Stimulated activated CD4-positive, alpha-beta T cell treated with anti-CD3 and anti-CD28 coated beads, Interleukin-2, amount 100 ng/mL, for 4 hours (primary cell): ENCODE measurements around the gene PLEKHM3.

Source experiments
- DNase-seq: peaks from one replicate; pipeline ENCODE4 v3.0.0-alpha.2; 2020; ENCODE audit warnings: low read depth

PLEKHM3 gene

DNA sequence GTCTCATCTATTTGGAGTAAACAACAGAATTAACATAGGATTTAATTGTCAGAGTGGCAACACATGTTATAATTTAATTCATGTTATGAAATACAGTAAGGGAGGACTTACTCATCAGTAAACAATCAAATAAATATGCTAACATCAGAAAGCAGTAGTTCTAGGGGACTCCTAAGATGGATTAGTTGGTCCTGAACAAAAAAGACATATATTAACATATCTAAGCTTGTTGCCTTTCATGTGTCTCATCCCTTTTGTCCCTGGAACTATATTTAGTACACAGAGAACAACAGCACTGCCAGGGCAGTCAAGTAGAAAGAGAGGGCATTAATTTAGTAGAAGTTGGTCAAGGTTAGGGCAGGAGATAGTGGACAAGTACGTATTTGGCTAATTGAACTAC, 137.8 kb downstream of the PLEKHM3 start:
- DNase-seq: no peak

DNA sequence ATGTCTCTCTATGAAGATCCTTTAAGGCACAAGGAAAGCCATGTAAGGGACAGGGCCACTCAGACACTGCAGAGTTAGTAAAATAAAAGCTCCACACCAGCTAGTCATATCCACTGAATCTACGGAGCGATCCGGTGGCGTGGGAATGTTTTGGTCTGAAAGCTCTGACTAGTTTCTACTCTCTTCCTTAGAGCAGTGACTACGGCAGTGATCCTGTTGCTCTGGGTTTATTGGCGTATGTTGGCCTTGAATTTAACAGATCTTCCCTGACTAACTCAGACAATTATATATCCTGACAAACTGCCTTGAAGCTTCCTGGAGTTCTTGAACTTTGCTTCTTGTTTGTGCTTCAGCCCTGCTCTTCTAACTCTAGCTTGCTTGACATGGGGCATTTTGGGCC, 140.3 kb downstream of the PLEKHM3 start:
- DNase-seq: no peak

DNA sequence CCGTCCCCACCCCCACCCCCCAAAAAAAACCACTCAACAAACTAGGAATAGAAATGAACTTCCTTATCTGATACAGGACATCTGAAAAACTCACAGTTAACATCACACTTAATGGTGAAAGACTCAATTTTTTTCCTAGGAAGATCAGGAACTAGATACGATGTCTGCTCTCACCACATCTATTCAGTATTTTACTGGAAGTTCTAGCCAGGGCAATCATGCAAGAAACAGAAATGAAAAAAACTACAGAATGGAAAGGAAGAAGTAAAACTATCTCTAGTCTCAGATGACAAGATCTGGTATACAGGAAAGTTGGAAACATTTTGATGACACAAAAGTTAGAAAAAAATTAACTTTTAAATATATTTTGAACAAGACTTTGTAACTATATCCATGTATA, 141.2 kb downstream of the PLEKHM3 start:
- DNase-seq: no peak

DNA sequence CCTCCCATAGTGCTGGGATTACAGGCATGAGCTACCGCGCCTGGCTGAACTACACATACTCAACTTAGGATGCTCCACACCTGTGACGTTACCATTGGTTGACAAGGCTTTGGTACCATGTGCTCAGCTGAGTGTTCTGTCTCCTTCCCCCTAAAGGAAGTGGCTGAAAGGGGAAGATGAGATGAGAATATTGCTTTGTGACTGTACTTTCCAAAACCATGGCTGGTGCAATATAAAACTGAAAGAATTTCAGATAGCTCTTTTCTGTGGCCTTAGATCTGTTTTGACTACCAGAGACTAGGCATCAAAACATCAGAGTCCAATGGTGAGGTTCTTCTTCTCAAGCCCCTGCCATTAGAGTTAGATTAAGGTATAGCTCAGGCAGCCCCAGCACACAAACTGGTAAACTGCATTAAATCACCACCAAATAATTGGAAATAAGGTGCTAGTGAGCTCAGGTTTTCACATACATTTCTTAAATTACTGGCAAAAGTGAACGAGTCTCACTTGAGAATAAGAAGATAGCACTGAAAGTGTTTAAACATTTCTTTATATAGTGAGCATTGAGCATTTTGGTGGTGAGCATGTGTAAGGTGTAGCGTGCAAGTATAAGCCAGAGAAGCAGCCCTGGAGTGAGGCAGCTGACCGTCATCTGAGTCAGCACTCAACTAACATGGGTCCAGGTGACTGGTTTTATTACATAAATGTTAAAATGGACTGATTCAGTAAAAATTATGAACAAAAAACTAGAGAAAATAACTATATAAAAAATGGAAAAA, 142.1 kb downstream of the PLEKHM3 start:
- DNase-seq: no peak

DNA sequence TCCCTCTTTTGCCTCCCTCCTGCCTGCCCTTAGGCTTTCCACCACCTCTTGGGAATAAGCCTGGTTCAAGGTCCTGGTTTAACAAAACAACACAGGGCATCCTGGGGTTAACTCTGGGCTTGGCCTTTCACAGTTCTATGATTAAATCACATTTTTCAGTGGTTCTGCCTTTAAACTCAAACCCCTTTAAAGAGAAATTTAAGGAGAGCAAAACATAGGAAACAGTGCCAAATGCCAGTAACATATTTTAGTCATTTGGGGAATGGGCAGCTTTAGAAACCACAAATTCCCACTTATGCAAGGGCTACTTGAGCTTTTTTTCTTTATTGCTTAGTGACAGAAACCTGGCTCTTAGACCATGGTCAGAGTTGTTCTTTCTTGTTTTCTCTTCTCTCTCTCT, 143.4 kb downstream of the PLEKHM3 start:
- DNase-seq: no peak

DNA sequence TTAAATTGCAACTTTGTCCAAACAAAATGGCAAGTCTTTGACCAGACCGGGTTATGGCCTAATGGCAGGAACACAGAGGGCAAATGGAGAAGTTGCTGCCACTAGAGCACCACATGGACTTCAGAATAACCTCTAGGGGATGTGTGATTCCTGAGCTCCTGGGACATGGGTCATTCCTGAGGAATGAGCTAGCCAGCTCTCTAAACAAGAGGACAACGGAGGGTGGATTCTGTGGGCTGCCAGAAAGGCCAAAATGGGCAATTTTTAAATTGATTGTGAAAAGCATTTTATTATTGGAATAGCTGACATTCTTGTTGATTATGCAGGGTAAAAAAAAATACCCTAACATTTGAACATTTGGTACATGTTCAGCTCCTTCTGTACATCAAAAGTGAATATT, 145.8 kb downstream of the PLEKHM3 start:
- no peak for DNase-seq

DNA sequence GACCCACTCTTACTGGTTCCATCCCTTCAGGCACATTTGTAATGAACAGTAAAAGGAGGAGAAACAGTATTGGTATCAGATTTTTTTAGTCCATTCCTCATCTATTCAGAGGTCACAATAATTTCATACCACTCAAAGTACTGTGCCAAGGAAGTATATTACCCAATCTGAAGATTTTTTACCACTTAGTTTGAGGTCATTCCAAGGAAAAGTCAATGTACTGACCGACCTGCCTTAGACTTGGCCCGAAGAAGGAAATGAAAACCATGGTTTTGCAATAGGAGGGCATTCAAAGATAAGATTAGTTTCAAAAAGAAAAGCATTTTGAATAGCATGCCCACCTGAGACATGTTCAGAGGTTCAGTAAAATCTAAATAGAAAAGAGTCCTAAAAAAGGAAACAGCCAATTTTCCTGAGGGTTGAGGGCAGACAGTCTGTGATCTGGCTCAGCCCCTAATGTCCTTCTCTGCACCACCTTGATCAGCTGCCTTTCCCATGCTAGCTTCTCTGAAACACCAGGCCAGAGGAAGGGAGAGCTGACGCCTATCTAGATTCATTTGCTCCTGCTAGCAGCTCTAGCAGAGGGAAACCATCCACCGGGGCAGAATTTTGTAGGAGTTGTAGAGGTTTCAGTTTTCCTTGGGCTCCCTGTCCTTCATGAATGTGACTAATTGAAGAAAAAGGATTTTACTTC, 148.3 kb downstream of the PLEKHM3 start:
- no peak for DNase-seq

DNA sequence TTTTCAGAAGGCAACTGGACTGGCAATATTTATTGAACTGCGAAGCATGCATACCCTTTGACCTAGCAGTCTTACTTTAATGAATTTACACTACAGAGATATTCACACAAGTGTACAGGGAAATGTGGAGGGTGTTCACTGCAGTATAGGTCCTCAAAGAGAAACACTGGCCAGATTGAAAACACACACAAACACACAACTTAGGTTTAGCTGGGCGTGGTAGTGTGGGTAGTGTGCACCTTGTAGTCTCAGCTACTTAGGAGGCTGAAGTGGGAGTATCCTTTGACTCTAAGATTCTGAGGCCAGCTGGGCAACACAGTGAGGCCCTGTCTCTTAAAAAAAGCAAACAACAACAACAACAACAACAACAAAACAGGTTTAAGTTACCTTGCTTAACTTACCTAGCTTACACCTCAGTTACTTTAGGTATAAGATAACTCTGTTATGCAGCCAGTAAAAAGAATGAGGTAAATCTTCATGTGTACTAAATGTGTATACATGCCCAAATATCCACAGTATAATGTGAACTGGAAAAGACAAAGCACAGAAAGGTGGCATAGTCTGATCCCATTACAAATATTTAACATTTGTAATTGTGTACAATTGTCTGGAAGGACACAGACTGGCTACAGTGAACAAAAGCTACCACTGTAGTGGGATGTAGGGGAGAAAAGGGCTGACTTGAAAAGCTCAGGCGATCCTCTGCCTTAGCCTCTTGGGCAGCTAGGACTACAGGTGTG, 149.7 kb downstream of the PLEKHM3 start:
- no peak for DNase-seq

DNA sequence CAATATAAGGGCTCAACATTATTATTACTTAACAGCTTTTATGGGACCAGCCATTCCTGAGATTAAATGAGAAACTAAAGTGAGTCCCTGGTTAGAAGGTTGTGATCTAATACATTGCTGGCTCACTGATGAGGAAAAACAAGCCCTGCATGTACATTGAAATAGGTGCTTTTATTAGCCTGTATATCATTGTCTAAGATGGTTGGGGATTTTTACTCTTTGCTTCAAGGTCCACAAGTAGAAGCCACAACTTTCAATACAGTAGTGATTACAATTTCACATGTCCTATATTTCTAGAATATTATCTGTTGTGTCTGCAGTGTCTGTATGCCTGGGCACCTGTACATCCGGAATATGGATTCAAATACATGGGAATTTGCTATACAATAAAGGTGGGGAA, 151.5 kb downstream of the PLEKHM3 start:
- DNase-seq: no peak

DNA sequence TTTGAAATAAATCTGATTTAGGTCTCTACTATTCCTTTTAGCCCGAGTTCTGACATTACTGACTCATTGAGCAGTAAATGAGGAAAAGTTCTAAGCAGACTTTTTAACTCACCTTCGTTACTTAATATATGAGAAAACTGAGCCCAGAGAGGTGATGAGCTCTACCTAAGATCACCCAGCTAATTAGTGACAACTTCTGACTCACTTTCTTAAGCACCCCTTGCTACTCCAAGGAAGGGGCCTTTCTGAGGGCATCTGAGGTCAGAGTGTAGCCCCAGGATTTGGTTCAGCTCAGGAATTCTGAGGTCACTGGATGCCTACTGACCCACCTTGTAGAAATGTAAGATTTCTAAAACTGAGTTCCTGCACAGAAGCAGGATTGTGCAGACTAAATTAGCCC, 153.4 kb downstream of the PLEKHM3 start:
- DNase-seq: no peak

DNA sequence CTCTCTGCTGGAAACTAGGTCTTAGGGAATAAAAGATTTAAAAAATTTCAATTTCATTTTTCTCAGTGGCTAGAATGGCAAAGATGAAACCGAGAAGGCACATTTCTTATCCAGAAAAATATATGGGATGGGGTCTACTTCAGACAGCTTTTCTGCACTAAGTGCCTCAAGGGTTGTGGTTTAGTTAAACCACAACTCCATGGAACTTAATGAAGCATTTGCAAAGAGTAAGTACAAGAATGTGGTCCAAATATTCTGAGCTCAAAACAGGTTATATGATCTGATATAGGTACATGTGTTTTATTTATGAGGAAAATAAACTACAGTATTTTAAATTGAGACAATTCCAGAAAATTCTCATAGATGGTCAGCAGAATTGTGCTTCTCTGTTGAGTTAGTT, 153.8 kb downstream of the PLEKHM3 start:
- no peak for DNase-seq

DNA sequence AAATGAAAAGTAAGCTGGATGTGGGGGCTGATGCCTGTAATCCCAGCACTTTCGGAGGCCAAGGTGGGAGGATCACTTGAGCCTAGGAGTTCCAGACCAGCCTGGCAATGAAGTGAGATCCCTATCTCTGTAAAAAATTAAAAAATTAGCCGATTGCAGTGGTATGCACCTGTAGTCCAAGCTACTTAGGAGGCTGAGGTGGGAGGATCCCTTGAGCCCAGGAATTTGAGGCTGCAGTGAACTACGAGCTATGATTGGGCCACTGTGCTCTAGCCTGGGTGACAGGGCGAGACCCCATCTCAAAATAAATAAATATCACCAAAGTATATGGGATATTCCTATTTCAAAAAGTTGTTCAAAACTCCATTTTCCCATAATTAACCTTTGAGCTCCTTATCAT, 154.5 kb downstream of the PLEKHM3 start:
- no peak for DNase-seq

DNA sequence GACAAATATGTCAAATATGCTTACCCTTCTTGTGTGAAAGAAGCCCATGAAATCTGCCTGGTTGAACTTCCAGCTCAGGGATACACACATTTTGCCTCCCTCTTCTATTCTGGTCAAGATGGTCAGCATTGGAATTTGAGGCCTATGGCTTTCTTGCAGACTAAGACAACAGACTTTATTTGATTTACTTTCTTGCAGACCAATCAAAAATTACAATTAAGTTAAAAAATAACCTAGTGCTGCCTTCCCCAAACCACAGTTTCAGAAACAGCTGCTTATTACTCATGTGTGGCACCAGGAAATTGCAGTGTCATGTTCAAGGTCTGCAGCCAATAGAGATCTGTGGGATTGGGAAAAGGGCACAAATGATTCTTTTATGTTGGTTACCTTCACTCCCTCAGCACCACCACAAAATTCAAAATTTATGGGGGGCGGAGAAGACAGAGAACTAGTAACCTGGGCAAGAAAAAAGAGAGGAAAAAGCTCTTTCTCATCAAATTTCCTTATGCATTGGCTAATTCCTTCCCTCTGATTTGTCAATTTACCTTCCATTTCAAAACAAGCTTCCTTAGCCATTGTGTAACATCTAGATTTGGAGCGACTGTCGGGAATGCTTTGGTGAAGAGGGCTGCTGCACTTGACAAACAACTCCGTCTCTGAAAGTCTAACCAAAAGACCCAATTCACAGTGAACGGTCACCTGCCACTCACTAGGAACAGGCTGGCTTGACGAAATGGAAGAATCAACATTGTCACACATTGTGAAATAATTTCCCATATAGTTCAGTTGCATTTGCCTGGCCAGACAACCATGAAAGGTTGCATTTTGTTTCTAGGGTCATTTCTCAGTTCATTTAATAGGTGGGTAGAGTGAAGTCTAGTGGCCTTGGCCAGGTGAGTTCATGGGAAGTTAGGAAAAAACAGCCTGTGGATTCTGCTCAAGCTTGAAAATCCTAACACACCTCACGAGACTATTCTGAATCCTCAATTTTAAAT, 155.2 kb downstream of the PLEKHM3 start:
- no peak for DNase-seq

DNA sequence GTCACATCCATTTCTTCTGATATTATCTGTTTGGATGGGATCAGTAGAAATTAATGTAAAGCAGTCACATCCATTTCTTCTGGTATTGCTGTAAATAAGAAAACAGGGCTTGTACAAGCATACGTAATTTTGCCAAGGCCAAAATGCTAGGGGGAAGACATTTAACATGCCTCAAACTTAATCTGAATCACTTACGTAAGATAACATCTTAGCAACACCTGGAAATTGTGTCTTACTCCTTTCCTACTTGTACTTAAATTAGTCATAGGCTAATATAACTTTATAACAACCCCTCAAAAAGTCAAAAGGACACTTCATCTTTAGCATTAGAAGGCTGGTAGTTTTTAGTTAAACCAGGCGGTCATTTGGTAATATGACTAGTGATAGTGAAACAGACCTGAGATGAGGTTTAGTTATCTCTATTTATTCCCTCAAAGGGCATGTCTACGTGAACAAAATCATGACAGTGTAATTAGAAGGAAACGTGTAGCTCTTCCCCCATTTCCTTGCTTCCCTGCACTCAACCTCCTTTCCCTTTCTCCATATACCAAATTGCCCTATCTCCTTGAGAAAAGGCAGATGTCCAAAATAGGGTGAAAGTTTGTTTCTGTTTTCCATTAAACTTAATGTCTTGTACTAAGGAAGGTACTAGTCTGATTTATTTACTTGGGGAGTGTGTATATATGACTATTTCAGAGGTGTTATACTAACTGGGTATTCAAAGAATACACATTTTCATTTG, 156.3 kb downstream of the PLEKHM3 start:
- no peak for DNase-seq

DNA sequence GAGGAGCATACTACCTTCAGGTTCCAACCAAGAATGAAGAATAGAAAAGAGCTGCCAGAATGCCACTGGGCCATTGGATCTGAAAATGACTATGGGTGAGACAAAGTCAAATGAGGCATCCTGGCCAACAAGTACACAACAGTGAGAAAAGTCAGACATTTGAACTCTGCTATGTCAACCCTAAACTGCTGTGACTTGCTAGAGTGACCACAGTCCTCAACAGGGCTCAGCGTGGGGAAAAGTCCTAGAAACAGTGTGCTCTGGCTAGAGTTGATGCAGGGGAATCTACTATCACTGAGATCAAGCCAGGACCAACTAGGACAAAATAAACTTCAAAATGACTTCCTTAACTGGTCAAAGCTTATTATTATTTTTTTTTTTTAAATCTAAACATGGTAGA, 157.4 kb downstream of the PLEKHM3 start:
- no peak for DNase-seq

DNA sequence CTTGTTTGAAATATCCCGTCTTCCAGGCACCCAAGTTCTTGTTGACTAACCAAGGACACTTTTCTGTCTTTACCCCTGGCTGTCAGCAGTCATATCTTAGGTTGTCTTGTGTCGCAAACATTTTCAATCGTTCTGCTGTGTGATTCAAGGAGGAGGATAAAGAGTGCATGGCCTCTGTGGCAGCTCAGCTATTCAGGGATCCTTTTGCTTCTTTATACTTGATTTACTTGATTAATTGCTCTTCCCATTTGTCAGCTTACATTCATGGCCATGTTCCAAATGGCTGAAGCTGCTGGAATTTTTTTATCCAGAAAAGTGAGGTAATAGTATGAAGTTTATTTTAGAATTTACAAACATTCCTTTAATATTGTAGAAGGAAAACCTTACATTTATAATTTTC, 158.3 kb downstream of the PLEKHM3 start:
- no peak for DNase-seq

DNA sequence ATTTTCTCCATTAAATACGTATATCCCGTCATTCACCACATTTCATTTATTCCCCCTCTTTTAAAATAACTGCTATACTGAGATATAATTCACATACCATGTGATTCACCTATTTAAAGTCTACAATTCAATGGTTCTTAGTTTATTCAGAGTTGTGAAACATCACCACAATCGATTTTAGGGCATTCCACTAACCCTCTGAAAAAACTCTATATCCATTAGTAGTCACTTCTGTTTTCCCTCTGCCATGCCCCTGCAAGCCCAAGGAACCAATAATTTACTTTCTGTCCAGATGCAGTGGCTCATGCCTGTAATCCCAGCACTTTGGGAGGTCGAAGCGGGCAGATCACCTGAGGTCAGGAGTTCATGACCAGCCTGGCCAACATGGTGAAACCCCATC, 160.1 kb downstream of the PLEKHM3 start:
- no peak for DNase-seq

DNA sequence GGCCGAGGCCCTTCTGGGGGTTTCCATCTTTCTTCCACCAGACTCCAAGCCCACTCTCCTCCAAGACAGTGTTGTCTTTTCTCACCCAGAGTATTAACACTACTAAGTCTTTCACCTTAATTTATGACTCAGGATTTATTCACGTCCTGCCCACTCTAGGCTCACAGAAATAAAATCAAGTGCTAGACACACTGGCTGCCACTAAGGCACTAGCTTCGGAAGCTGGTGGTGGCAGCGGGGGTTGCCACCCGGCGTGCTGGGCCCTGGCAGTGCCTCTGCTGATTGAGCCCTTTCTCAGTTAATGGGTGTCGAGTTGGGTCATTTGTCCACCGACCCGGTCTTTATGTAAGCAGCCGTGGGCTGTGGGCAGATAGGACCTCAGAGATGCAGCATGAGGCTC, 162.0 kb downstream of the PLEKHM3 start:
- DNase-seq: no peak

DNA sequence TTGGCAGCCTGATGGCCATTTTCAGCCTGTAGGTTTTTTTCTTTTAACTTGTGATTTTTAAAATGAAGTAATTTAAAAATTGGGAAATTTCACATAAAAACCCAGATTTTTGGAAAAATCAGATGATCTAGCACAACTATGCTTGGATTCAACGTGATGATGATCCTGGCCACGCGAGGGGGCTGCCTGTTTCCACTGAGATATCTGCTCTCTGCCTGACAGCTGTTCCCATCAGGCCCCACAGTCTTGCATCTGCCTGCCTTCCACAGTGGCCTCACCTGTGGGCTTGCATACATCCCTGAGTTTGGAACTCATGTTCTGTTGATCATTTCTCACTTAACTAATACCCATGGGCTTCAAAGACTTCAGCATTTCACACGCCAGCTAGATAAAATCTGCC, 163.5 kb downstream of the PLEKHM3 start:
- DNase-seq: no peak

DNA sequence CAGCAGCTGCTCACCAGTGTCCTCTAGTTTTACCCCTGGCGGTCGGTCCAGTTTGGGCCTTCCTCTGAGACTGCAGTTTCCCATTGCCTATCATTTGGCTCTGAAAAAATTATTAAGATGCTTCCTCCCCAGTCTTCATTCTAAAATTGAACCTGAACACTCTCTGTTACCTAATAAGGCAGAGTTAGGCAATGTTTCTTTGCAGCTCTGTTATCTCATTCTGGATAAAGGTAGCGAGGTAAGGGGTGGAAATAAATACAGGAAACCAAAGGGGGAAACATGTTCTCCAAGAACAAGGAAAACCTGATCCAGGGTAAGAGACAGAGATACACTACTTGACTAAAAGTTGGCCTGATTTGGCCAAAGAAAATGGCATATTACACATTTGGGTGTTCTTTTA, 164.6 kb downstream of the PLEKHM3 start:
- no peak for DNase-seq

DNA sequence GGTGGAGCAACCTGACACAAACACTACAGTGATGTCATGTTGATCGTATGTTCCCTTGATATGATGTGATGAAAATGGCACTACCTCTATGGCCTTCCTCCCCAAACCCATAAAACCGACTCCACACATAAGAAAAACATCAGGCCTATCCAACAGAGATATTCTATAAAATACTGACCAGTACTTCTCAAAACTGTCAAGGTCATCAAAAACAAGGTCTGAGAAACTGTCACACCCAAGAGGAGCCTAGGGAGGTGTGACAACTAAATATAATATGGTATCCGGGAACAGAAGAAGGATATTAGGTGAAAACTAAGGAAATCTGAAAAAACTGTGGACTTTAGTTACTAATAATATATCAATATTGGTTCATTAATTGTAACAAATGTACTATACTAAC, 169.7 kb downstream of the PLEKHM3 start:
- no peak for DNase-seq
